HUES64 (cell line): ENCODE data around the gene ARL13B.
"Not testable (repeated sequence)": the region's sequence is repeated elsewhere in the genome, so short reads cannot be mapped to it uniquely, and the experiment has no call there.

Experiments used
- H3K27ac ChIP-seq: 2 replicates; pipeline ENCODE4 v1.7.0; 2013; ENCODE audit warnings: low read depth, low read length, inconsistent platforms
- H3K27me3 ChIP-seq: 2 replicates; pipeline ENCODE4 v1.6.1; 2013; ENCODE audit warnings: mild to moderate bottlenecking, low read length; ENCODE audit not compliant: insufficient read depth
- H3K36me3 ChIP-seq: 2 replicates; pipeline ENCODE4 v1.6.1; 2013; ENCODE audit warnings: mild to moderate bottlenecking, low read length; ENCODE audit not compliant: insufficient read depth
- H3K4me1 ChIP-seq: 2 replicates; pipeline ENCODE4 v1.6.1; 2013; ENCODE audit warnings: mild to moderate bottlenecking, low read length, moderate library complexity; ENCODE audit not compliant: insufficient read depth
- H3K4me3 ChIP-seq: 2 replicates; pipeline ENCODE4 v1.5.1; 2013; ENCODE audit warnings: mild to moderate bottlenecking, low read length, moderate library complexity
- H3K9ac ChIP-seq: 2 replicates; pipeline ENCODE4 v1.6.1; 2013; ENCODE audit warnings: mild to moderate bottlenecking, low read depth, low read length
- H3K9me3 ChIP-seq: 2 replicates; pipeline ENCODE4 v1.6.1; 2013; ENCODE audit warnings: low read depth, low read length; ENCODE audit not compliant: insufficient read depth
- WGBS: fragments of 150-250, 120-280 bp; methylation state at CpG from one replicate; pipeline ENCODE4 v1.1.7; 2013; ENCODE audit warnings: missing lambda C conversion rate; 5-methylcytosine and 5-hydroxymethylcytosine counted together

ARL13B gene

GRCh38 chr3:94063496-94064119, 83.7 kb downstream of the ARL13B start:
- Histone ChIP-seq H3K4me3 (peak overlapping the region; percentile 94), H3K27ac (peak overlapping the region; percentile 97), H3K36me3 (peaks cover 8% of the 10 kb centered on the region; the same call in 1 of the 2 replicates), H3K27me3 (no peaks in the 10 kb centered on the region), H3K9ac (peak overlapping the region; percentile 99), H3K4me1 (peaks cover 4% of the 10 kb centered on the region), H3K9me3 (no peaks in the 10 kb centered on the region)
- WGBS = 73% methylated on average over 17 of the region's 17 CpGs

GRCh38 chr3:94064243-94064860, 84.4 kb downstream of the ARL13B start:
- no peak overlapping the region for H3K9ac ChIP-seq
- WGBS = 96% methylated on average over 6 of the region's 6 CpGs
- no peak overlapping the region for H3K27ac ChIP-seq

DNA sequence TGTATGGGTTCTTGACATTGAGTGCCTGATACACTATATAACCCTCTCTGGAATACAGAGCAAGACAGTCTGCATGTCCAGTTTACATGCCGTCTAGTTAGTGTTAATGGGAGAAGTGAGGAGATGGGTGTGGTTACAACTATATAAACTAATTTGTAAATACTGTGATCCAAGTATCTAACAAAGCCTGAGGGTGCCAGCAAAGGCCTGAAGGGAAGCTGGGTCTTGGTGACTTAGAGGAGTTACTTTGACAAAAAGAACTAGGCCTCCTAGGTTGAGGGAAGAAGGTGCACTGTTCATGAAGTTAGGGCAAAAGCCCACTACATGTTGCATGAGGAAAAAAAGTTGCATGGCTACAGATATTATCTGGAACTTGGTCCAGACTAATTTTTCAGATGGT, 85.2 kb downstream of the ARL13B start:
- Histone ChIP-seq H3K9me3 (no peaks in the 10 kb centered on the region), H3K4me3 (no peak overlapping the region), H3K9ac (no peak overlapping the region), H3K4me1 (peaks cover 4% of the 10 kb centered on the region), H3K27ac (no peak overlapping the region), H3K27me3 (no peaks in the 10 kb centered on the region), H3K36me3 (peaks cover 8% of the 10 kb centered on the region; the same call in 1 of the 2 replicates)
- 100% methylated on average over 1 of the region's 1 CpG for WGBS

More at GRCh38 chr3:94064243-94064860, 84.4 kb downstream of the ARL13B start:
- Histone ChIP-seq H3K4me1 (peaks cover 4% of the 10 kb centered on the region), H3K27me3 (no peaks in the 10 kb centered on the region), H3K9me3 (no peaks in the 10 kb centered on the region), H3K36me3 (peaks cover 8% of the 10 kb centered on the region; the same call in 1 of the 2 replicates), H3K4me3 (peak overlapping the region; percentile 94; the same call in 1 of the 2 replicates)

DNA sequence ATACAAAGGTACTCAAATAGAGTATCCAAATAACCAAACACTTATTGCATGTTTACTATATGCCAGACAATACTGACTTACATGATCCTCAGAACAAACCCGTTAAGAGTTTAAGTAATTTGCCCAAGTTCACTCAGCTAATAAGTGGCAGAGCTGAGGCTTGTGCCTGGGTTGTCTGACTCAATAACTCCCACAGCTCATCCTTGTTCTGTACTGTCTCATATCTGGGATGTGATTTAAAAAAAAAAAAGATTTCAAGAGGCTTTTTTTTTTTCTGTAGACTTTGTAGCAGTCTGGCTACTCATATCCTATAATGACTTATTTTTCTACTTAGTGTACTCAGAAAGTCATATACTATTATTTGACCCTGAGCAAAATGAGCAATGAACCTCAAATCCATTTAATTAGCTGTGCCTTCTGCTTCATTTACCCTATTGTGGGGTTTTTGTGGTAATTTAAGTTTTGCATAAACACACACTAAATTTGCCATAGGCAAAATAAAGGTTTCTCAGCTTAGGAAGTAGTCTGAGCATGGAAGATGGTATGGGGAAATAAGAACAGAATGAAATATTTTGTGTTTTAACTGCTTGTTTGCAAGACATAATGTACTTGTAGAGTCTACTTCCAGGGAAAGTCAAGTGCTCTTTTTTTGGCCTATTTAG, 86.0 kb downstream of the ARL13B start:
- H3K4me3 ChIP-seq = no peak overlapping the region
- H3K27ac ChIP-seq = no peak overlapping the region
- 96% methylated on average over 1 of the region's 1 CpG for WGBS
- peaks cover 8% of the 10 kb centered on the region; the same call in 1 of the 2 replicates for H3K36me3 ChIP-seq
- no peaks in the 10 kb centered on the region for H3K27me3 ChIP-seq
- no peak overlapping the region for H3K9ac ChIP-seq
- peaks cover 4% of the 10 kb centered on the region for H3K4me1 ChIP-seq
- H3K9me3 ChIP-seq = no peaks in the 10 kb centered on the region

DNA sequence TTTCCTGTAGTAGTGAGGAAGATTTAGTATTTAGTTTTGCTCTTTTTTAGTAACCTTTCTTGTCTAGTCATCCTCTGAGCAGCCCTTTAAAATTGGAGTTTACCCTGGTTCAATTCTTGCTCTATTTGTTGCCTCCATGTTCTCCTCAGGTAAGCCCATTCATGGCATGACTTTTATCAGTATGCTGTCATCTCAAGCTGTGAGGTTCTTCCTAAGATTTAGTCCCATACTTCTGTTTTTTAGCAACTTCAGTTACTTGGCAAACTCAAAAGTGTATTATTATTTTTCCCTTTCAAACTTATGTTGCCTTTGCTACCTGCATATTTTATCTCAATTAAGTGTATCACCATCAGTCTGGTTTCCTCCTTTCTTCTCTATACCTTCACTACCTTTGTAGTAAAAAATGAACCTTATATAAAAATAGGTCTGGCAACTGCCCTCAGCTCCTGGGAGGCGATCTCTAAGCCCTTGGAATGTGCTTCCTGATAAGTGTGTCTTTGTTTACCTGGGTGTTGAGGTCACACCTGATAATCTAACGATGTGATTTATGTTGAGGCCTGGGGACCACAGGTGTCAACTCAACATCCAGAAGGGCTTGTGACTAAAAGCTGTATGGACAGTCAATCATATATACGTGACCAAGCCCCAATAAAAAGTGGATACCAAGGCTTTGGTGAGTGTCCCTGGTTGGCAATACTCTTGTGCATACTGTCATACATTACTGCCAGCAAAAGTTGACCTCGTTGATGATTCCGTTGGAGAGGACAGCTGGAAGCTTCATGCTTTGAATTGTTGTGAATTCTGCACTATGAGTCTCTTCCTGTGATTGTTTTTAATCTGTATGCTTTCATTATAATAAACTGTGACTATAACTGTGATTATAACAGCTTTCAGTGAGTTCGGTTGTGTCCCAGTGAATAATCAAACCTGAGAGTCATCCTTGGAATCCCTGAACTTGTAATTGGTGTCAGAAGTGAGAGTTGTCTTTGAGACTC, 86.8 kb downstream of the ARL13B start:
- 92% methylated on average over 6 of the region's 6 CpGs for WGBS
- Histone ChIP-seq H3K27me3 (no peaks in the 10 kb centered on the region), H3K4me1 (peaks cover 3% of the 10 kb centered on the region), H3K27ac (no peak overlapping the region), H3K9me3 (no peaks in the 10 kb centered on the region), H3K9ac (no peak overlapping the region), H3K36me3 (peaks cover 8% of the 10 kb centered on the region; the same call in 1 of the 2 replicates), H3K4me3 (no peak overlapping the region)

DNA sequence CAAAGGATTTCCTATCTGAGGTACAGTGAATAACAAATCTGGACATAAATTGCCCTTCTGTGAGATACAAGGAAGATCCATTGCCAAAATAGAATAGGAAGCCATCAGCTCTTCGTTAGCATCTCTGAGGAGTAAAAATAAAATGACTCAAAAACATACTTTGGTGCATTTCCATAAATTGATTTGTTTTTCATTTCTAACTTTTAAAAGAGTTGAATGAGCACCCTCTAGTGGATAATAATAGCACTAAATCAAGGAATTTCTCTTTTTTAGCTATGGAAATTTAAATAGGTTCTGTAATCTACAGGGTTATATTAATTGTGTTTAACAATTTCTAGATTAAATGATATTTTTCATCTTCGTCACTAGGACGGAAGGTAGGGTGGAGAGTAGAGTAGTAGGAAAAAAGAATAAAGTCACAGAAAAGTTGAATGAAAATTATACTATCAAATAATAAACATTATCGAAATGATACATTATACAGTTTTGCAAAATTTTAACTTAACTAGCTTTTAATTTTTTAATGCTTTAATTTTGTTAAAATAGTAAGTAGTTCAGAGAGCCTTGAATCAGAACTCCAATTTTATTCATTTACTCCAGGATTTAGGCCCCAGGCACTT, 89.3 kb downstream of the ARL13B start:
- Histone ChIP-seq H3K4me3 (no peak overlapping the region), H3K4me1 (no peaks in the 10 kb centered on the region), H3K27me3 (no peaks in the 10 kb centered on the region), H3K9me3 (no peaks in the 10 kb centered on the region), H3K36me3 (peaks cover 8% of the 10 kb centered on the region; the same call in 1 of the 2 replicates), H3K27ac (no peak overlapping the region), H3K9ac (no peak overlapping the region)
- 40% methylated on average over 1 of the region's 4 CpGs for WGBS

DNA sequence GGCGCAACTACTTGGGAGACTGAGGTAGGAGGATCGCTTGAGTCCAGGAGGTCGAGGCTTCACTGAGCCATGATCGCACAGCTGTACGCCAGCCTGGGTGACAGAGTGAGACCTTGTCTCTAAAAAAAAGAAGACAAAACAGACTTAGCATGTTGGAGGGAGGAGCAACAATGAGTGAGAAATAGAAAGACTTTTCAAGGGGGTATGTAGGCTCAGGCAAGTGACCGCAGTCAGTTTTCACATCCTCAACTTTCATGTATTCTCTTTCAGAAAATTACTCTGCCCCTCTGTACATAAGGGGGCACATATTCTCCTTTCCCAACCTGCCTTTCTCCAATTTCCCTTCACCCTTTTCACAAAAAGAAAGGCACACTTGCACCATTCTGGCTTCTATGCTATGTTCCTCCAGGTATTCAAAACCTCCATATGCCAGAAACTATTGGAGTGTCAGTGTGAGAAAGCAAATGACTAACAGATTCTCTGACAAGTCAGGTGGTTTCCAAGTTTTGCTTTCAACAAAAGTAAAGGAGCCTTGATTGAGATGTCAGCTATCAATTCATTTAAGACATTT, 90.5 kb downstream of the ARL13B start:
- Histone ChIP-seq H3K9ac (no peak overlapping the region), H3K27ac (no peak overlapping the region), H3K4me1 (no peaks in the 10 kb centered on the region), H3K27me3 (no peaks in the 10 kb centered on the region), H3K4me3 (no peak overlapping the region), H3K36me3 (peaks cover 8% of the 10 kb centered on the region; the same call in 1 of the 2 replicates), H3K9me3 (no peaks in the 10 kb centered on the region)
- WGBS = 94% methylated on average over 6 of the region's 6 CpGs

- Histone ChIP-seq H3K9me3 (no peaks in the 10 kb centered on the region), H3K4me1 (no peaks in the 10 kb centered on the region), H3K36me3 (peaks cover 5% of the 10 kb centered on the region; the same call in 1 of the 2 replicates), H3K9ac (no peak overlapping the region), H3K4me3 (no peak overlapping the region), H3K27ac (no peak overlapping the region), H3K27me3 (no peaks in the 10 kb centered on the region)
- WGBS = 97% methylated on average over 4 of the region's 4 CpGs
Observed at GRCh38 chr3:94071713-94072284, 91.8 kb downstream of the ARL13B start.

- Histone ChIP-seq H3K4me3 (no peak overlapping the region), H3K4me1 (0 out of 2 replicates have a peak, but pooled peaks cover 3% of the 10 kb centered on the region), H3K9ac (no peak overlapping the region), H3K27ac (no peak overlapping the region), H3K9me3 (no peaks in the 10 kb centered on the region), H3K27me3 (no peaks in the 10 kb centered on the region), H3K36me3 (no peaks in the 10 kb centered on the region)
- 91% methylated on average over 3 of the region's 3 CpGs for WGBS
Observed at GRCh38 chr3:94076055-94076454, 96.1 kb downstream of the ARL13B start.

GRCh38 chr3:94080552-94080951, 100.6 kb downstream of the ARL13B start:
- not testable (repeated sequence) for H3K4me3 ChIP-seq, H3K36me3 ChIP-seq, H3K27me3 ChIP-seq, H3K9me3 ChIP-seq, H3K27ac ChIP-seq, H3K9ac ChIP-seq, H3K4me1 ChIP-seq
- WGBS = 90% methylated on average over 5 of the region's 5 CpGs
